GM23338 (cell line): ENCODE data around the gene MYOF. TPM values are rescaled to one million over a fixed set of nuclear protein-coding genes. Genes with fewer than 3 reads are reported as not detected.

ENCODE experiments used
- ATAC-seq: fragments of 200-7000 bp; cut with Tn5 transposase; 3 replicates; pipeline ENCODE4 v1.9.1; 2020
- DNase-seq: peaks from one replicate; pipeline ENCODE4 v3.0.0-alpha.2; 2015; ENCODE audit warnings: low spot score
- H2AFZ ChIP-seq: fragments of 200-600 bp; sonication (generic); 2 replicates; pipeline ENCODE4 v1.8.0; 2016; ENCODE audit warnings: antibody characterized with exemption, mild to moderate bottlenecking, moderate library complexity
- H3F3A ChIP-seq: fragments of 200-600 bp; sonication (generic); replicated peaks from 2 replicates; pipeline ENCODE4 v1.8.0; 2017; ENCODE audit warnings: antibody characterized with exemption, mixed run types, low read depth
- H3K27ac ChIP-seq: fragments of 200-600 bp; sonication (generic); 2 replicates; pipeline ENCODE4 v1.6.1; 2016; ENCODE audit warnings: low read depth
- H3K27me3 ChIP-seq: fragments of 200-600 bp; sonication (generic); 2 replicates; pipeline ENCODE4 v1.8.0; 2016; ENCODE audit warnings: mild to moderate bottlenecking, mixed run types, moderate library complexity; ENCODE audit not compliant: insufficient read depth
- H3K36me3 ChIP-seq: fragments of 200-600 bp; sonication (generic); 2 replicates; pipeline ENCODE4 v1.8.0; 2016; ENCODE audit warnings: mild to moderate bottlenecking; ENCODE audit not compliant: insufficient read depth
- H3K4me1 ChIP-seq: fragments of 200-600 bp; sonication (generic); 2 replicates; pipeline ENCODE4 v1.8.0; 2016; ENCODE audit warnings: mild to moderate bottlenecking, moderate library complexity; ENCODE audit not compliant: insufficient read depth
- H3K4me2 ChIP-seq: fragments of 200-600 bp; sonication (generic); 2 replicates; pipeline ENCODE4 v1.7.1; 2017; ENCODE audit warnings: mixed run types
- H3K4me3 ChIP-seq: fragments of 200-600 bp; sonication (generic); 2 replicates; pipeline ENCODE4 v1.6.1; 2016; ENCODE audit warnings: mixed run types
- H3K79me2 ChIP-seq: fragments of 200-600 bp; sonication (generic); replicated peaks from 2 replicates; pipeline ENCODE4 v1.8.0; 2017; ENCODE audit warnings: mild to moderate bottlenecking; ENCODE audit not compliant: insufficient read depth
- H3K9me2 ChIP-seq: fragments of 200-600 bp; sonication (generic); 2 replicates; pipeline ENCODE4 v1.8.0; 2017; ENCODE audit not compliant: insufficient read depth
- H4K20me1 ChIP-seq: fragments of 200-600 bp; sonication (generic); replicated peaks from 2 replicates; pipeline ENCODE4 v1.8.0; 2017; ENCODE audit warnings: mild to moderate bottlenecking; ENCODE audit not compliant: insufficient read depth
- H3K27ac Mint-ChIP-seq: 2 replicates; pipeline ENCODE4 v1.8.0; 2020; ENCODE audit warnings: inconsistent platforms, mild to moderate bottlenecking, moderate library complexity, mixed read lengths
- H3K27me3 Mint-ChIP-seq: 3 replicates; pipeline ENCODE4 v1.8.0; 2022; ENCODE audit warnings: low read depth, mild to moderate bottlenecking, moderate library complexity, mixed read lengths, inconsistent platforms; ENCODE audit not compliant: insufficient read depth, poor library complexity
- H3K36me3 Mint-ChIP-seq: 3 replicates; pipeline ENCODE4 v1.8.0; 2021; ENCODE audit warnings: low read depth, mild to moderate bottlenecking, inconsistent platforms, moderate library complexity, mixed read lengths
- H3K4me1 Mint-ChIP-seq: 3 replicates; pipeline ENCODE4 v1.8.0; 2020; ENCODE audit warnings: mild to moderate bottlenecking, inconsistent platforms, mixed read lengths
- H3K4me3 Mint-ChIP-seq: 3 replicates; pipeline ENCODE4 v1.8.0; 2021; ENCODE audit warnings: moderate library complexity, mild to moderate bottlenecking, inconsistent platforms, mixed read lengths
- H3K9me3 Mint-ChIP-seq: 3 replicates; pipeline ENCODE4 v1.8.0; 2020; ENCODE audit warnings: moderate library complexity, mild to moderate bottlenecking, inconsistent platforms, mixed read lengths
- CREB1 ChIP-seq: fragments of 250-450 bp; sonication (Bioruptor Pico); IDR thresholded peaks from 2 replicates; pipeline ENCODE4 v1.5.0; 2020; ENCODE audit warnings: low read depth, mild to moderate bottlenecking, moderate library complexity
- EZH2 ChIP-seq: fragments of 200-600 bp; sonication (generic); IDR thresholded peaks from one replicate; pipeline ENCODE4 v1.8.0; 2017; ENCODE audit warnings: antibody characterized with exemption, mild to moderate bottlenecking, low read depth; ENCODE audit not compliant: unreplicated experiment
- EZH2phosphoT487 ChIP-seq: fragments of 200-600 bp; sonication (generic); IDR thresholded peaks from one replicate; pipeline ENCODE4 v1.8.1; 2018; ENCODE audit warnings: antibody characterized with exemption; ENCODE audit not compliant: unreplicated experiment
- JUNB ChIP-seq: IDR thresholded peaks from one replicate; pipeline ENCODE4 v1.6.1; 2016; ENCODE audit warnings: antibody characterized with exemption; ENCODE audit not compliant: unreplicated experiment
- STAT1 ChIP-seq: IDR thresholded peaks from one replicate; pipeline ENCODE4 v1.6.1; 2016; ENCODE audit warnings: antibody characterized with exemption; ENCODE audit not compliant: unreplicated experiment
- ZNF114 ChIP-seq: fragments of 250-450 bp; sonication (Bioruptor Pico); IDR thresholded peaks from 2 replicates; pipeline ENCODE4 v1.5.0; 2020; ENCODE audit warnings: mild to moderate bottlenecking, moderate library complexity
- polyA plus RNA-seq: library from polyadenylated mRNA; unstranded; fragments of >200 nt; fragmentation: Nextera tagmentation; extraction: Ambion mirVana; gene quantifications from 2 replicates; pipeline ENCODE4 v1.2.1, GENCODE V29; 2016
- total RNA-seq: library from RNA; depleted of rRNA; stranded (reverse); fragments of >200 nt; shearing (Covaris generic); gene quantifications from 2 replicates; pipeline ENCODE4 v1.2.3, GENCODE V29; 2014
- TF ChIP-seq, protein P1 (sequence below): IDR thresholded peaks from one replicate; pipeline ENCODE4 v1.6.1; 2018; ENCODE audit warnings: antibody characterized with exemption; ENCODE audit not compliant: unreplicated experiment
- TF ChIP-seq, protein P2 (sequence below): IDR thresholded peaks from 2 replicates; pipeline ENCODE4 v1.6.1; 2016; ENCODE audit warnings: antibody characterized with exemption
- TF ChIP-seq, protein P3 (sequence below), 2 experiments: fragments of 200-600 bp in 1 of 2; sonication (generic) in 1 of 2; conservative IDR thresholded peaks; 2 replicates each; pipeline versions ENCODE4 v1.5.1 to v1.6.1; 2016 to 2017; ENCODE audit warnings: antibody characterized with exemption in 2 of 2, low read depth in 2 of 2, mild to moderate bottlenecking in 2 of 2, moderate library complexity in 1 of 2

The MYOF gene
- total and polyA plus RNA-seq, 2 experiments from 2014 or later = 0.82 to 1.4 TPM

DNA sequence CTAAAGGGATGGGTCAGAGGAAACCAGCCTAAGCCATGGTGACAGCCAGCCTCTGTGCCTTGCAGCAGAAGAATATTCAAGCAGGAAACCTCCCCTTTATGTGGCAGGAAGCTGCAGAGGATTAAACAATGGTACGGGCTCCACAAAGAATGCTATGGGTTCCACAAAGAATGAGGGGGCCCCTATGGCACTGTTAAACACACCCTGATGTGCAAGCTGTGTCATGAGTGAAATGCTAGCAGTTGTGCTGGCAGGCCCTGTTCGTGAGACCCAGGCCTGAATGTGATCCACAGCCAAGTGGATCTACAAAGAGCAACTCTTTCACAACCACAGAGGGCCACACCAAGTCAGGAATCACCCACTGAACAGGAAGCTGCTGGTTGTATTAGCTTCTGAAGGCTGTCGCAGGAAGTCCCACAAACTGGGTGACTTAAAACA is 68.9 kb downstream of the MYOF start:
- no peaks in the 10 kb centered on the region for H3K79me2 ChIP-seq
- Mint-ChIP-seq H3K4me3 (no peak overlapping the region), H3K27ac (no peak overlapping the region), H3K36me3 (no peaks in the 10 kb centered on the region; the same call in 2 of the 3 replicates), H3K9me3 (peaks cover 8% of the 10 kb centered on the region; the same call in 2 of the 3 replicates), H3K27me3 (peaks cover 4% of the 10 kb centered on the region), H3K4me1 (peaks cover 2% of the 10 kb centered on the region; the same call in 1 of the 3 replicates)
- peaks cover 8% of the 10 kb centered on the region; the same call in 1 of the 2 replicates for H3K9me2 ChIP-seq
- H3K4me2 ChIP-seq = no peak overlapping the region
- H3K27ac ChIP-seq = no peak overlapping the region
- TF ChIP-seq STAT1 (no peak), EZH2 (no peak), EZH2phosphoT487 (no peak), CREB1 (CRISPR knock-in tag) (no peak), ZNF114 (CRISPR knock-in tag) (no peak), JUNB (no peak)
- TF ChIP-seq, protein P1, sequence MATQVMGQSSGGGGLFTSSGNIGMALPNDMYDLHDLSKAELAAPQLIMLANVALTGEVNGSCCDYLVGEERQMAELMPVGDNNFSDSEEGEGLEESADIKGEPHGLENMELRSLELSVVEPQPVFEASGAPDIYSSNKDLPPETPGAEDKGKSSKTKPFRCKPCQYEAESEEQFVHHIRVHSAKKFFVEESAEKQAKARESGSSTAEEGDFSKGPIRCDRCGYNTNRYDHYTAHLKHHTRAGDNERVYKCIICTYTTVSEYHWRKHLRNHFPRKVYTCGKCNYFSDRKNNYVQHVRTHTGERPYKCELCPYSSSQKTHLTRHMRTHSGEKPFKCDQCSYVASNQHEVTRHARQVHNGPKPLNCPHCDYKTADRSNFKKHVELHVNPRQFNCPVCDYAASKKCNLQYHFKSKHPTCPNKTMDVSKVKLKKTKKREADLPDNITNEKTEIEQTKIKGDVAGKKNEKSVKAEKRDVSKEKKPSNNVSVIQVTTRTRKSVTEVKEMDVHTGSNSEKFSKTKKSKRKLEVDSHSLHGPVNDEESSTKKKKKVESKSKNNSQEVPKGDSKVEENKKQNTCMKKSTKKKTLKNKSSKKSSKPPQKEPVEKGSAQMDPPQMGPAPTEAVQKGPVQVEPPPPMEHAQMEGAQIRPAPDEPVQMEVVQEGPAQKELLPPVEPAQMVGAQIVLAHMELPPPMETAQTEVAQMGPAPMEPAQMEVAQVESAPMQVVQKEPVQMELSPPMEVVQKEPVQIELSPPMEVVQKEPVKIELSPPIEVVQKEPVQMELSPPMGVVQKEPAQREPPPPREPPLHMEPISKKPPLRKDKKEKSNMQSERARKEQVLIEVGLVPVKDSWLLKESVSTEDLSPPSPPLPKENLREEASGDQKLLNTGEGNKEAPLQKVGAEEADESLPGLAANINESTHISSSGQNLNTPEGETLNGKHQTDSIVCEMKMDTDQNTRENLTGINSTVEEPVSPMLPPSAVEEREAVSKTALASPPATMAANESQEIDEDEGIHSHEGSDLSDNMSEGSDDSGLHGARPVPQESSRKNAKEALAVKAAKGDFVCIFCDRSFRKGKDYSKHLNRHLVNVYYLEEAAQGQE = no peak
- TF ChIP-seq, protein P2, sequence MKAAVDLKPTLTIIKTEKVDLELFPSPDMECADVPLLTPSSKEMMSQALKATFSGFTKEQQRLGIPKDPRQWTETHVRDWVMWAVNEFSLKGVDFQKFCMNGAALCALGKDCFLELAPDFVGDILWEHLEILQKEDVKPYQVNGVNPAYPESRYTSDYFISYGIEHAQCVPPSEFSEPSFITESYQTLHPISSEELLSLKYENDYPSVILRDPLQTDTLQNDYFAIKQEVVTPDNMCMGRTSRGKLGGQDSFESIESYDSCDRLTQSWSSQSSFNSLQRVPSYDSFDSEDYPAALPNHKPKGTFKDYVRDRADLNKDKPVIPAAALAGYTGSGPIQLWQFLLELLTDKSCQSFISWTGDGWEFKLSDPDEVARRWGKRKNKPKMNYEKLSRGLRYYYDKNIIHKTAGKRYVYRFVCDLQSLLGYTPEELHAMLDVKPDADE = no peak
- TF ChIP-seq, protein P3, sequence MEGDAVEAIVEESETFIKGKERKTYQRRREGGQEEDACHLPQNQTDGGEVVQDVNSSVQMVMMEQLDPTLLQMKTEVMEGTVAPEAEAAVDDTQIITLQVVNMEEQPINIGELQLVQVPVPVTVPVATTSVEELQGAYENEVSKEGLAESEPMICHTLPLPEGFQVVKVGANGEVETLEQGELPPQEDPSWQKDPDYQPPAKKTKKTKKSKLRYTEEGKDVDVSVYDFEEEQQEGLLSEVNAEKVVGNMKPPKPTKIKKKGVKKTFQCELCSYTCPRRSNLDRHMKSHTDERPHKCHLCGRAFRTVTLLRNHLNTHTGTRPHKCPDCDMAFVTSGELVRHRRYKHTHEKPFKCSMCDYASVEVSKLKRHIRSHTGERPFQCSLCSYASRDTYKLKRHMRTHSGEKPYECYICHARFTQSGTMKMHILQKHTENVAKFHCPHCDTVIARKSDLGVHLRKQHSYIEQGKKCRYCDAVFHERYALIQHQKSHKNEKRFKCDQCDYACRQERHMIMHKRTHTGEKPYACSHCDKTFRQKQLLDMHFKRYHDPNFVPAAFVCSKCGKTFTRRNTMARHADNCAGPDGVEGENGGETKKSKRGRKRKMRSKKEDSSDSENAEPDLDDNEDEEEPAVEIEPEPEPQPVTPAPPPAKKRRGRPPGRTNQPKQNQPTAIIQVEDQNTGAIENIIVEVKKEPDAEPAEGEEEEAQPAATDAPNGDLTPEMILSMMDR (conservative IDR thresholded peaks at IDR 0.05; ENCODE audit: low read depth in 2 of 2) = no peak
- 0 out of 2 replicates have a peak, but pooled peaks cover 2% of the 10 kb centered on the region for H3K4me1 ChIP-seq
- no peaks in the 10 kb centered on the region for H4K20me1 ChIP-seq
- ATAC-seq (no peak), DNase-seq (no peak)
- no peaks in the 10 kb centered on the region for H3F3A ChIP-seq
- H3K27me3 ChIP-seq = no peaks in the 10 kb centered on the region
- no peak overlapping the region for H3K4me3 ChIP-seq
- peak overlapping the region; percentile 86; the same call in 1 of the 2 replicates for H2AFZ ChIP-seq
- no peaks in the 10 kb centered on the region for H3K36me3 ChIP-seq
